ENCODE measurements around the gene LRRC27. TPM values are rescaled to one million over a fixed set of nuclear protein-coding genes. Genes with fewer than 3 reads are reported as not detected.

LRRC27 gene
- total and polyA plus RNA-seq, 7 donors = 2.2 to 8.3 (median 2.5) TPM

- TF ChIP-seq, protein P1, sequence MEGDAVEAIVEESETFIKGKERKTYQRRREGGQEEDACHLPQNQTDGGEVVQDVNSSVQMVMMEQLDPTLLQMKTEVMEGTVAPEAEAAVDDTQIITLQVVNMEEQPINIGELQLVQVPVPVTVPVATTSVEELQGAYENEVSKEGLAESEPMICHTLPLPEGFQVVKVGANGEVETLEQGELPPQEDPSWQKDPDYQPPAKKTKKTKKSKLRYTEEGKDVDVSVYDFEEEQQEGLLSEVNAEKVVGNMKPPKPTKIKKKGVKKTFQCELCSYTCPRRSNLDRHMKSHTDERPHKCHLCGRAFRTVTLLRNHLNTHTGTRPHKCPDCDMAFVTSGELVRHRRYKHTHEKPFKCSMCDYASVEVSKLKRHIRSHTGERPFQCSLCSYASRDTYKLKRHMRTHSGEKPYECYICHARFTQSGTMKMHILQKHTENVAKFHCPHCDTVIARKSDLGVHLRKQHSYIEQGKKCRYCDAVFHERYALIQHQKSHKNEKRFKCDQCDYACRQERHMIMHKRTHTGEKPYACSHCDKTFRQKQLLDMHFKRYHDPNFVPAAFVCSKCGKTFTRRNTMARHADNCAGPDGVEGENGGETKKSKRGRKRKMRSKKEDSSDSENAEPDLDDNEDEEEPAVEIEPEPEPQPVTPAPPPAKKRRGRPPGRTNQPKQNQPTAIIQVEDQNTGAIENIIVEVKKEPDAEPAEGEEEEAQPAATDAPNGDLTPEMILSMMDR (IDR thresholded peaks at IDR 0.05) = no peak
- Histone ChIP-seq H3K4me3 (no peak overlapping the region), H3K9me3 (no peaks in the 10 kb centered on the region), H3K4me1 (peaks cover 12% of the 10 kb centered on the region), H3K36me3 (ENCODE audit: insufficient read depth in 1 of 2, low read depth in 1 of 2) (no peaks in the 10 kb centered on the region), H3K27me3 (ENCODE audit: insufficient read depth in 3 of 3, low read length in 2 of 3) (no peaks in the 10 kb centered on the region), H3K27ac (no peak overlapping the region)
- DNase-seq (peak in 1 of 2 donors; percentile 51), ATAC-seq (no peak)
- intact Hi-C loops (cut with DNase I) = loop anchor here (5.0 to 10.0 kb wide), 3 partner anchors 186 to 244 kb away; no protein-coding TSS in a partner anchor
- WGBS, 3 donors = 81 to 86% (median 85%) methylated on average over 19 of the region's 19 CpGs
Observed at GRCh38 chr10:132390921-132391675, 59.1 kb downstream of the LRRC27 start.

GRCh38 chr10:132391676-132392020, 59.7 kb downstream of the LRRC27 start:
- Histone ChIP-seq H3K4me3 (no peak overlapping the region), H3K9me3 (no peaks in the 10 kb centered on the region), H3K36me3 (ENCODE audit: insufficient read depth in 1 of 2, low read depth in 1 of 2) (no peaks in the 10 kb centered on the region), H3K27me3 (ENCODE audit: insufficient read depth in 3 of 3, low read length in 2 of 3) (no peaks in the 10 kb centered on the region), H3K4me1 (peaks cover 12% of the 10 kb centered on the region), H3K27ac (no peak overlapping the region)
- ATAC-seq (no peak), DNase-seq (no peak)
- TF ChIP-seq, protein P1 (IDR thresholded peaks at IDR 0.05) = no peak
- intact Hi-C loops (cut with DNase I) = loop anchor here (5.0 to 10.0 kb wide), 3 partner anchors 186 to 243 kb away; no protein-coding TSS in a partner anchor
- 72 to 95% (median 79%) methylated on average over 4 of the region's 4 CpGs for WGBS, 3 donors

- TF ChIP-seq, protein P1 (IDR thresholded peaks at IDR 0.05) = no peak
- intact Hi-C loops (cut with DNase I) = loop anchor here (5.0 to 10.0 kb wide), 3 partner anchors 185 to 243 kb away; no protein-coding TSS in a partner anchor
- 94 to 100% (median 95%) methylated on average over 2 of the region's 2 CpGs for WGBS, 3 donors
Observed at GRCh38 chr10:132392184-132392800, 60.3 kb downstream of the LRRC27 start.

DNA sequence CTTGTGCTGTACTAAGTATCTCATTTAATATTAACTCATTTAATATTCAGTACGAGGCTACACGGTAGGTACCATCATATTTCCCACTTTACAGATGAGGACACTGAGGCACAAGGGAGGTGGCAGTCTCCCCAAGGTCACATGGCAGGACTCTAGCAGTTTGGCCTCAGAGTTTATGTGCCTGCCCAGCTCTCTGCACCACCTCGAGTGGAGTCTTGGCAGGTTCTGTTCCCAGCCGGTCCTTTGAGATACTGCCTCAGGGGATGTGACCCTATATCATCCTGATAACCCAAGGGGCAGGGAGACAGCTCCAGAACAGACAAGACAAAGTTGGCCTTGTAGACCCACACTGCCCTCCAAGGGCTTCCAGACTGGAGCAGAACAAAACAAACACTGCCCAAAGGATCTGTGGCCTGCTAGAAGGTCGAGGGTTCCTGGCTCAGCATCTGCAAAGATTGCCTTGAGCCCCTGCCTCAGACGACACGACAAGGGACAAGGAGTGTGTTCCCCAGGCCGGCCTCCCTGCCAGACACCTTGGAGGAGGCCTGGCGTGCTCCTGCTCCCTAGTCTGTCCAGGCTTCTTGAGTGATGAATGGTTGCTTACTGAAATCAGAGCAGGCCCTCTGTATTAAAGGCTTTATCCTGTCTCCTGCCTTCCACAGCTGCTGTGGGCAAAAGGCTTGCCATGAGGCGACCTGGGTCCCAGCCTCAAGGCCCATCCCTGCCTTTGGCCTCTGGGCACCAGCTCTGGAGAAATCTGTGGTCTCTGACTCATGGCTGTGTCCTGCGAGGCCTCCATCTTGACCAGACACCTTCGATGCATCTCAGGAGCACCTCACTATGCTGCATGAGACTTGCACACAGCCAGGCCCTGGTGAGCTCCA, 61.1 kb downstream of the LRRC27 start:
- 79 to 80% (median 80%) methylated on average over 12 of the region's 12 CpGs for WGBS, 3 donors
- TF ChIP-seq, protein P1 (IDR thresholded peaks at IDR 0.05) = no peak
- Histone ChIP-seq H3K36me3 (ENCODE audit: insufficient read depth in 1 of 2, low read depth in 1 of 2) (no peaks in the 10 kb centered on the region), H3K27ac (no peak overlapping the region), H3K4me3 (no peak overlapping the region), H3K27me3 (ENCODE audit: insufficient read depth in 3 of 3, low read length in 2 of 3) (no peaks in the 10 kb centered on the region), H3K4me1 (peaks cover 18% of the 10 kb centered on the region), H3K9me3 (no peaks in the 10 kb centered on the region)
- ATAC-seq = no peak
- intact Hi-C loops (cut with DNase I) = loop anchor here (5.0 to 10.0 kb wide), 3 partner anchors 184 to 242 kb away; no protein-coding TSS in a partner anchor
- DNase-seq = peak; percentile 17 to 42

More at GRCh38 chr10:132392184-132392800, 60.3 kb downstream of the LRRC27 start:
- Histone ChIP-seq H3K27me3 (ENCODE audit: insufficient read depth in 3 of 3, low read length in 2 of 3) (no peaks in the 10 kb centered on the region), H3K4me1 (peaks cover 12% of the 10 kb centered on the region), H3K27ac (no peak overlapping the region), H3K9me3 (no peaks in the 10 kb centered on the region), H3K4me3 (no peak overlapping the region), H3K36me3 (ENCODE audit: insufficient read depth in 1 of 2, low read depth in 1 of 2) (no peaks in the 10 kb centered on the region)
- ATAC-seq = no peak
- DNase-seq = no peak
